MM.1S (cell line): ENCODE results near the gene NDUFV3.

Source experiments
- EZH2 ChIP-seq: fragments of 300-600 bp; sonication (generic); optimal IDR thresholded peaks from 2 replicates; pipeline ENCODE3; 2017; ENCODE audit warnings: low read depth, mild to moderate bottlenecking, antibody characterized with exemption, low read length, mixed read lengths
- EZH2phosphoT487 ChIP-seq: fragments of 300-600 bp; sonication (generic); IDR thresholded peaks from 2 replicates; pipeline ENCODE4 v1.6.1; 2018; ENCODE audit warnings: antibody characterized with exemption, low read length
- TF ChIP-seq, protein P1 (sequence below): fragments of 300-600 bp; sonication (generic); IDR thresholded peaks from 2 replicates; pipeline ENCODE4 v1.5.1; 2016; ENCODE audit warnings: antibody characterized with exemption, low read length, mixed read lengths

DNA sequence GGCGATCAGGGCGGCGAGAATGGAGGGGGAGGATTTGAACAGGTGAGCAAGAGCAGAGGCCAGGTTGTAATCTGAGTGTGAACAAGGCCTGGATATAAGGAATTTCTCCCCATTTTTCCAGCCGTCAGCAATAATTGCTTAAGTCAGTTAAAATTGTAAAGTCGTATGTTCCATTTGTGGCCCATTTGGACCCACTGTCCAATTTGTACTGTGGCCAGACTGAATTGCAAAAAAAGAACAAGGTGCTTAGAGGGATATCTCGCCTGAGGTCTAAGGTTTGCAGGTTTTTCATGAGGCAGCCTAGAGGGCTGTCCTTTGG, 31.3 kb downstream of the NDUFV3 start:
- TF ChIP-seq, protein P1, sequence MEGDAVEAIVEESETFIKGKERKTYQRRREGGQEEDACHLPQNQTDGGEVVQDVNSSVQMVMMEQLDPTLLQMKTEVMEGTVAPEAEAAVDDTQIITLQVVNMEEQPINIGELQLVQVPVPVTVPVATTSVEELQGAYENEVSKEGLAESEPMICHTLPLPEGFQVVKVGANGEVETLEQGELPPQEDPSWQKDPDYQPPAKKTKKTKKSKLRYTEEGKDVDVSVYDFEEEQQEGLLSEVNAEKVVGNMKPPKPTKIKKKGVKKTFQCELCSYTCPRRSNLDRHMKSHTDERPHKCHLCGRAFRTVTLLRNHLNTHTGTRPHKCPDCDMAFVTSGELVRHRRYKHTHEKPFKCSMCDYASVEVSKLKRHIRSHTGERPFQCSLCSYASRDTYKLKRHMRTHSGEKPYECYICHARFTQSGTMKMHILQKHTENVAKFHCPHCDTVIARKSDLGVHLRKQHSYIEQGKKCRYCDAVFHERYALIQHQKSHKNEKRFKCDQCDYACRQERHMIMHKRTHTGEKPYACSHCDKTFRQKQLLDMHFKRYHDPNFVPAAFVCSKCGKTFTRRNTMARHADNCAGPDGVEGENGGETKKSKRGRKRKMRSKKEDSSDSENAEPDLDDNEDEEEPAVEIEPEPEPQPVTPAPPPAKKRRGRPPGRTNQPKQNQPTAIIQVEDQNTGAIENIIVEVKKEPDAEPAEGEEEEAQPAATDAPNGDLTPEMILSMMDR, result no peak
- TF ChIP-seq EZH2phosphoT487, result no peak
- no peak for TF ChIP-seq EZH2
